Measurements from ENCODE around the gene STH.

DNA sequence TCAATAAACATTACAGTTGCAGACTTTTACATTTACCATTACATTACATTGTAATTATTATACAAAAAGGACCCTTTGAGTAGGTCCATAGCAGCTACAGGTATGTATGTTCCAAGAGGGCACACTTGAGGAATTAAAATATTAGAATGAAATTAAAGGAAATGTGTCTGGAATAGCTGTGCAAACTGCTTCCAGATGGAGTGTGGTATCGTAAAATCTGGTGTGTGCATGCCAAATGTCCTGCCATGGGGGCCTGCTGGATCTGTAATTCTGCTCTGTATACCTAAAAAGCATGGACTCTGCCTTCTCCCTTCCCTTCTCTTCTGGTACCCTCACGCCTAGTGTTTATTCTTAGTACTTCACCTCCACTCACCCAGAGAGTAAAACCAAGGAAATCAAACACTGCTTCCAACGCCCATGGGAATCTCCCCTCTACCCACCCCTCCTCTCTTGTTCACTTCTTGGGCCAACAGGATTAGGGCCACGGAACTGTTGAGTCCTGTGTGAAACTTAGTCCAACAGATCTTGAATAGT, 38.7 kb downstream of the STH start:
- TF ChIP-seq POLR2AphosphoS5 (IDR thresholded peaks at IDR 0.05), result no peak
- no peak for TF ChIP-seq CTCF (IDR thresholded peaks at IDR 0.05 in 8 of 11, conservative IDR thresholded peaks at IDR 0.05 in 3 of 11)
